ENCODE results near the gene CROCC2.
"Not testable (repeated sequence)": the region's sequence is repeated elsewhere in the genome, so short reads cannot be mapped to it uniquely, and the experiment has no call there.

Gene CROCC2

GRCh38 chr2:240972201-240972600 lies 66.1 kb downstream of the CROCC2 start:
- TF ChIP-seq, protein P1, sequence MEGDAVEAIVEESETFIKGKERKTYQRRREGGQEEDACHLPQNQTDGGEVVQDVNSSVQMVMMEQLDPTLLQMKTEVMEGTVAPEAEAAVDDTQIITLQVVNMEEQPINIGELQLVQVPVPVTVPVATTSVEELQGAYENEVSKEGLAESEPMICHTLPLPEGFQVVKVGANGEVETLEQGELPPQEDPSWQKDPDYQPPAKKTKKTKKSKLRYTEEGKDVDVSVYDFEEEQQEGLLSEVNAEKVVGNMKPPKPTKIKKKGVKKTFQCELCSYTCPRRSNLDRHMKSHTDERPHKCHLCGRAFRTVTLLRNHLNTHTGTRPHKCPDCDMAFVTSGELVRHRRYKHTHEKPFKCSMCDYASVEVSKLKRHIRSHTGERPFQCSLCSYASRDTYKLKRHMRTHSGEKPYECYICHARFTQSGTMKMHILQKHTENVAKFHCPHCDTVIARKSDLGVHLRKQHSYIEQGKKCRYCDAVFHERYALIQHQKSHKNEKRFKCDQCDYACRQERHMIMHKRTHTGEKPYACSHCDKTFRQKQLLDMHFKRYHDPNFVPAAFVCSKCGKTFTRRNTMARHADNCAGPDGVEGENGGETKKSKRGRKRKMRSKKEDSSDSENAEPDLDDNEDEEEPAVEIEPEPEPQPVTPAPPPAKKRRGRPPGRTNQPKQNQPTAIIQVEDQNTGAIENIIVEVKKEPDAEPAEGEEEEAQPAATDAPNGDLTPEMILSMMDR (conservative IDR thresholded peaks at IDR 0.05) = no peak
- H3K27ac ChIP-seq = peak overlapping the region; percentile 49; the same call in 1 of the 2 replicates

GRCh38 chr2:240972636-240973521 lies 66.7 kb downstream of the CROCC2 start:
- peak overlapping the region; percentile 49 for H3K27ac ChIP-seq
- TF ChIP-seq, protein P1 (conservative IDR thresholded peaks at IDR 0.05) = no peak

- no peak overlapping the region for H3K27ac ChIP-seq
- TF ChIP-seq, protein P1 (conservative IDR thresholded peaks at IDR 0.05) = no peak
Measured at GRCh38 chr2:240974771-240975572, 68.8 kb downstream of the CROCC2 start.

GRCh38 chr2:240975903-240976302 lies 69.8 kb downstream of the CROCC2 start:
- H3K27ac ChIP-seq = not testable (repeated sequence)

GRCh38 chr2:240981280-240981679 lies 75.1 kb downstream of the CROCC2 start:
- H3K27ac ChIP-seq = no peak overlapping the region
- TF ChIP-seq, protein P1 (conservative IDR thresholded peaks at IDR 0.05) = no peak

- no peak overlapping the region for H3K27ac ChIP-seq
- TF ChIP-seq, protein P1 (conservative IDR thresholded peaks at IDR 0.05) = no peak
Measured at GRCh38 chr2:240981871-240982800, 76.0 kb downstream of the CROCC2 start.

GRCh38 chr2:240982821-240983281 lies 76.7 kb downstream of the CROCC2 start:
- TF ChIP-seq, protein P1 (conservative IDR thresholded peaks at IDR 0.05) = no peak
- no peak overlapping the region for H3K27ac ChIP-seq
